A549 (cell line): ENCODE data around the gene GJA3. TPM values are rescaled to one million over a fixed set of nuclear protein-coding genes. Genes with fewer than 3 reads are reported as not detected.
A peak's percentile ranks its signal among the peaks of the same experiment; 100 is the strongest.

Experiments
- ATAC-seq, 2 experiments: fragments of 200-7000 bp in 1 of 2; fragments of >200 bp in 1 of 2; cut with Nextera tagmentation in 1 of 2; cut with Tn5 transposase in 1 of 2; 3 replicates each; pipeline versions ENCODE4 v1.8.0 to v1.9.1; 2018 to 2020; ENCODE audit warnings: mild to moderate bottlenecking in 1 of 2, moderate library complexity in 1 of 2
- CTCF ChIA-PET: fragments of 300-600 bp; sonication (Branson Sonifier 250); formaldehyde crosslinking; extraction: SDS; loops from one replicate; lab custom pipeline; 2021; ENCODE audit warnings: antibody characterized with exemption, inconsistent platforms; lab: Yijun Ruan, JAX
- POLR2A ChIA-PET: fragments of 350-600 bp; formaldehyde crosslinking; extraction: SDS; loops from one replicate; lab custom pipeline; 2021; ENCODE audit warnings: antibody characterized with exemption, inconsistent platforms; lab: Yijun Ruan, JAX
- DNase-seq, 2 experiments: peaks; one replicate each; pipeline versions ENCODE4 v3.0.0 to v3.0.0-alpha.2; 2011 to 2016; ENCODE audit warnings: low read depth in 1 of 2, low spot score in 1 of 2
- FAIRE-seq: peaks from 2 replicates; lab custom pipeline; 2011; peaks lifted over from hg19 to GRCh38; lab: Jason Lieb, UNC
- H3K27ac ChIP-seq, 2 experiments: fragments of >200 bp; sonication (Bioruptor Twin); formaldehyde crosslinking; 3 replicates each; pipeline ENCODE4 v1.5.1; 2016 to 2017
- H3K4me1 ChIP-seq: fragments of >200 bp; sonication (Bioruptor Twin); formaldehyde crosslinking; 3 replicates; pipeline ENCODE4 v1.6.1; 2016
- H3K4me2 ChIP-seq: fragments of >200 bp; sonication (Bioruptor Twin); formaldehyde crosslinking; 3 replicates; pipeline ENCODE4 v1.6.1; 2016
- H3K4me3 ChIP-seq: fragments of >200 bp; sonication (Bioruptor Twin); formaldehyde crosslinking; 3 replicates; pipeline ENCODE4 v1.5.1; 2016
- H3K9me3 ChIP-seq: fragments of >200 bp; sonication (Bioruptor Twin); formaldehyde crosslinking; 3 replicates; pipeline ENCODE4 v1.6.1; 2016
- BHLHE40 ChIP-seq: IDR thresholded peaks from 2 replicates; pipeline ENCODE4 v1.6.1; 2012; ENCODE audit warnings: low read depth, low read length, inconsistent platforms
- E2F6 ChIP-seq: IDR thresholded peaks from 2 replicates; pipeline ENCODE4 v1.6.1; 2012; ENCODE audit warnings: low read depth, borderline replicate concordance
- EHF ChIP-seq: fragments of 250-450 bp; sonication (Bioruptor Pico); IDR thresholded peaks from 2 replicates; pipeline ENCODE4 v1.5.0; 2020; ENCODE audit warnings: mild to moderate bottlenecking
- EP300 ChIP-seq, 2 experiments: fragments of >200 bp; sonication (Bioruptor Twin); formaldehyde crosslinking; IDR thresholded peaks; 2 replicates in 1 of 2; 3 replicates in 1 of 2; pipeline ENCODE4 v1.6.1; 2016 to 2017
- ESRRA ChIP-seq: fragments of 150-350 bp; IDR thresholded peaks from 2 replicates; pipeline ENCODE4 v1.6.1; 2014; ENCODE audit warnings: mild to moderate bottlenecking, low read length, borderline replicate concordance
- FOSL2 ChIP-seq, 2 experiments: fragments of 450-650 bp in 1 of 2; fragments of >200 bp in 1 of 2; sonication (Bioruptor Twin) in 1 of 2; formaldehyde crosslinking; IDR thresholded peaks; 2 replicates each; pipeline versions ENCODE4 v1.5.0 to v1.6.1; 2016 to 2020; ENCODE audit warnings: mild to moderate bottlenecking in 1 of 2, moderate library complexity in 1 of 2
- HOXB13 ChIP-seq: fragments of 250-450 bp; sonication (Bioruptor Pico); IDR thresholded peaks from 2 replicates; pipeline ENCODE4 v1.5.0; 2020; ENCODE audit warnings: low read depth, mild to moderate bottlenecking, moderate library complexity
- JUNB ChIP-seq: fragments of >200 bp; sonication (Bioruptor Twin); formaldehyde crosslinking; IDR thresholded peaks from 2 replicates; pipeline ENCODE4 v1.6.1; 2016
- KDM5A ChIP-seq: fragments of 200-600 bp; sonication (generic); IDR thresholded peaks from 2 replicates; pipeline ENCODE4 v1.6.1; 2016; ENCODE audit warnings: antibody characterized with exemption, mild to moderate bottlenecking
- MAFK ChIP-seq: fragments of 450-650 bp; IDR thresholded peaks from 2 replicates; pipeline ENCODE4 v1.6.1; 2014; ENCODE audit not compliant: partially characterized antibody
- MAX ChIP-seq: IDR thresholded peaks from 2 replicates; pipeline ENCODE4 v1.6.1; 2012
- MAZ ChIP-seq: fragments of 150-350 bp; IDR thresholded peaks from 2 replicates; pipeline ENCODE4 v1.6.1; 2014; ENCODE audit warnings: antibody characterized with exemption, low read depth, low read length, borderline replicate concordance
- PBX3 ChIP-seq: IDR thresholded peaks from 2 replicates; pipeline ENCODE4 v1.6.1; 2012
- POLR2A ChIP-seq: IDR thresholded peaks from 2 replicates; pipeline ENCODE4 v1.6.1; 2012; ENCODE audit warnings: mild to moderate bottlenecking, low read length
- REST ChIP-seq: fragments of 200-600 bp; sonication (generic); IDR thresholded peaks from 2 replicates; pipeline ENCODE4 v1.6.1; 2016; ENCODE audit warnings: antibody characterized with exemption, mild to moderate bottlenecking, moderate library complexity
- SMC3 ChIP-seq: fragments of >200 bp; sonication (Bioruptor Twin); formaldehyde crosslinking; IDR thresholded peaks from 3 replicates; pipeline ENCODE4 v1.6.1; 2018; ENCODE audit warnings: inconsistent platforms
- TFCP2L1 ChIP-seq: fragments of 250-450 bp; sonication (Bioruptor Pico); IDR thresholded peaks from 2 replicates; pipeline ENCODE4 v1.5.0; 2021; ENCODE audit warnings: mild to moderate bottlenecking
- USF2 ChIP-seq: fragments of 450-650 bp; IDR thresholded peaks from 2 replicates; pipeline ENCODE4 v1.6.1; 2014; ENCODE audit warnings: antibody characterized with exemption
- ZFP36 ChIP-seq: fragments of 450-650 bp; IDR thresholded peaks from 2 replicates; pipeline ENCODE4 v1.6.1; 2014; ENCODE audit warnings: borderline replicate concordance; ENCODE audit not compliant: partially characterized antibody
- WGBS: methylation state at CpG from one replicate; pipeline ENCODE4 v1.1.6; 2017; ENCODE audit errors: missing lambda C conversion rate; 5-methylcytosine and 5-hydroxymethylcytosine counted together
- polyA plus RNA-seq, 4 experiments: library from polyadenylated mRNA; depleted of rRNA in 3 of 4; stranded (reverse); fragments of >200 nt; fragmentation: RNase III in 1 of 4; extraction: RNeasy Plus Mini Kit Qiagen cat#74134 plus additional on column Dnase treatment in 1 of 4; gene quantifications; 2 replicates in 3 of 4; 3 replicates in 1 of 4; pipeline ENCODE4 v1.2.3, GENCODE V29; 2011 to 2017

GJA3 gene
- polyA plus RNA-seq, 2 of the 4 experiments (the other 2 are of a cell fraction): 0.06 to 0.19 TPM

- TF ChIP-seq EHF (no peak), HOXB13 (CRISPR knock-in tag) (no peak)
Measured at GRCh38 chr13:20177049-20177831, 16.4 kb upstream of the GJA3 start (continued).

- DNase-seq (no peak), FAIRE-seq (no peak), ATAC-seq (no peak)
- TF ChIP-seq MAZ (no peak), KDM5A (no peak)
- CTCF ChIA-PET: interaction anchor here (0.8 to 2.6 kb wide), 2 partner anchors 13 to 21 kb away, joined by 3 to 10 read pairs; no protein-coding TSS in a partner anchor
- POLR2A ChIA-PET: no interaction called here
- 76% methylated on average over 13 of the region's 14 CpGs for WGBS
- no peaks in the 10 kb centered on the region for H3K9me3 ChIP-seq
- H3K4me1 ChIP-seq: peaks cover 17% of the 10 kb centered on the region
- H3K4me2 ChIP-seq: no peak overlapping the region
- no peak overlapping the region for H3K27ac ChIP-seq
- no peak overlapping the region for H3K4me3 ChIP-seq
Measured at GRCh38 chr13:20175907-20176652, 15.2 kb upstream of the GJA3 start.

- no peak for TF ChIP-seq POLR2A
- TF ChIP-seq ZFP36: no peak
- TF ChIP-seq EP300 (IDR thresholded peaks at IDR 0.05): no peak
- TF ChIP-seq REST: no peak
- TF ChIP-seq ESRRA: no peak
- TF ChIP-seq TFCP2L1 (CRISPR knock-in tag): no peak
- TF ChIP-seq MAX: no peak
- peak overlapping the region; percentile 59 to 80; a peak in 5 of 6 replicates for H3K27ac ChIP-seq
- ATAC-seq: no peak
- 95% methylated on average over 3 of the region's 3 CpGs for WGBS
- no peak for FAIRE-seq
- H3K4me2 ChIP-seq: peak overlapping the region; percentile 73
- DNase-seq: no peak
- H3K4me1 ChIP-seq: peaks cover 17% of the 10 kb centered on the region
- POLR2A ChIA-PET: no interaction called here
- CTCF ChIA-PET: interaction anchor here (0.8 to 2.6 kb wide), 4 partner anchors 9 to 22 kb away, joined by 3 to 10 read pairs (median 6); no protein-coding TSS in a partner anchor
- H3K9me3 ChIP-seq: no peaks in the 10 kb centered on the region
- no peak overlapping the region for H3K4me3 ChIP-seq
Measured at GRCh38 chr13:20175406-20175794, 14.5 kb upstream of the GJA3 start.

- H3K4me3 ChIP-seq: no peak overlapping the region
Measured at GRCh38 chr13:20174656-20175405, 14.0 kb upstream of the GJA3 start.

More at GRCh38 chr13:20174656-20175405, 14.0 kb upstream of the GJA3 start:
- Histone ChIP-seq H3K27ac (peak overlapping the region; percentile 59 to 80), H3K4me1 (peaks cover 17% of the 10 kb centered on the region), H3K4me2 (peak overlapping the region; percentile 73), H3K9me3 (no peaks in the 10 kb centered on the region)
- POLR2A ChIA-PET: no interaction called here
- DNase-seq: peak; percentile 69 to 84
- WGBS: 38% methylated on average over 18 of the region's 22 CpGs
- TF ChIP-seq MAFK: peak; percentile 96
- no peak for TF ChIP-seq E2F6
- TF ChIP-seq BHLHE40: peak; percentile 68
- peak; percentile 62 for TF ChIP-seq FOSL2 (IDR thresholded peaks at IDR 0.05)
- peak; percentile 89 for TF ChIP-seq FOSL2 (CRISPR knock-in tag; IDR thresholded peaks at IDR 0.05)
- TF ChIP-seq PBX3: no peak
- peak; percentile 34; the same call in 1 of the 2 replicates for TF ChIP-seq JUNB
- TF ChIP-seq KDM5A: no peak
- TF ChIP-seq MAX: peak; percentile 73
- TF ChIP-seq SMC3: no peak
- peak; percentile 25; the same call in 1 of the 2 replicates for TF ChIP-seq USF2
- peak; percentile 89 to 90 for ATAC-seq
- CTCF ChIA-PET: interaction anchor here (0.6 to 2.6 kb wide), 4 partner anchors 9 to 386 kb away, joined by 3 to 10 read pairs (median 6); no protein-coding TSS in a partner anchor
- no peak for FAIRE-seq
